GM18519 (cell line): ENCODE results near the gene FGL2.
"Not testable (repeated sequence)": the region's sequence is repeated elsewhere in the genome, so short reads cannot be mapped to it uniquely, and the experiment has no call there.

Experiments
- ATAC-seq: cut with Tn5 transposase; IDR thresholded peaks from one replicate; pipeline ENCODE4 v1.9.1; 2021; ENCODE audit warnings: mild to moderate bottlenecking, moderate library complexity; ENCODE audit not compliant: unreplicated experiment, low FRiP score

The FGL2 gene

GRCh38 chr7:77217474-77218185, 18.0 kb upstream of the FGL2 start:
- no peak for ATAC-seq

DNA sequence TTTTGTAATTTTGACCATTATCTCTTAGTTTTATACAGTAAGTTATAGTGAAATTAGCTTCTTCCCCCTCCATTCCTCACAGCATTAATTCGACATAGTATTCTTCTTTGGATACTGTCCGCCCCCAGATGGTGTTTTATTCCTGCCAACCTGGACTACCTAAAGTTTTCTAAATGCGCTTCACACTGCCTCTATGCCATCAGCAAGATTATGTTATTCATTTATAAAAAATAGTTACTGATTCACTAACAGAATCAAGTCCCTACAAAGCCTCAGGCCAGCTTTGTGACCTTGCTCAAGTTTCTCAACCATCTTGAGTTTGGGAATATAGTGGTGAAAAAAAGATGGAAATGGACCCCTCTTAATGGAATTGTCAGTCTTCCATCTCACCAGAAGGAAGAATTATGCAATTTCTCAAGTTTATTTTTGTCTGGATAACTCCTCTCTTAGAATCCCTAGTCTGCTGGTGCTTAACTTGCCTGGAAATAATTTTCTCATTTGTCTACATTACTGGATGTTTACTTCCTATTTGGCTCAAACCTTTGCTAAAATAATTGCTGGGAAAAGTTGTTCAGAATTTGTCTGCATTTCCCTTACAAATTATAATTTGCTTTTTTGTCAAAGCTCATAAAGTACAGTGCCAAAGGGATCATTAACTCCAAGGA, 16.7 kb upstream of the FGL2 start:
- no peak for ATAC-seq

DNA sequence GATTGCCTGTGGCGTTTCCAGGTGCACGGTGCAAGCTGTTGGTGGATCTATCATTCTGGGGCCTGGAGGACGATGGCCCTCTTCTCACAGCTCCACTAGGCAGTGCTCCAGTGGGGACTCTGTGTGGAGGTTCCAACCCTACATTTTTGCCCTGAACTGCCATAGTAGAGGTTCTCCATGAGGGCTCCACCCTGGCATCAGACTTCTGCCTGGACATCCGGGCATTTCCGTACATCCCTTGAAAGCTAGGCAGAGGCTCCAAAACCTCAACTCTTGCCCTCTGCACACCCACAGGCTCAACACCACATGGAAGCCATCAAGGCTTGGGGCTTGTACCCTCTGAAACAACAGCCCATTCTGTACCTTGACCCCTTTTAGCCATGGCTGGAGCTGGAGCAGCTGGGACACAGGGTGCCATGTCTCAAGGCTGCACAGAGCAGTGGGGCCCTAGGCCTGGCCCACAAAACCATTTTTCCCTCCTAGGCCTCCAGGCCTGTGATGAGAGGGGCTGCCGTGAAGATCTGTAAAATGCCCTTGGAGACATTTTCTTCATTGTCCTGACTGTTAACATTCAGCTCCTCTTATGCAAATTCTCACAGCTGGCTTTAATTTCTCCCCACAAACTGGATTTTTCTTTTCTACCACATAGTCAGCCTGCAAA, 10.0 kb upstream of the FGL2 start:
- ATAC-seq, result no peak

GRCh38 chr7:77208416-77208815, 8.8 kb upstream of the FGL2 start:
- no peak for ATAC-seq

- no peak for ATAC-seq
These were observed 6.1 kb upstream of the FGL2 start for GRCh38 chr7:77205706-77206105.

- peak; percentile 92 for ATAC-seq
These were observed 2.9 kb upstream of the FGL2 start for GRCh38 chr7:77202481-77202976.

DNA sequence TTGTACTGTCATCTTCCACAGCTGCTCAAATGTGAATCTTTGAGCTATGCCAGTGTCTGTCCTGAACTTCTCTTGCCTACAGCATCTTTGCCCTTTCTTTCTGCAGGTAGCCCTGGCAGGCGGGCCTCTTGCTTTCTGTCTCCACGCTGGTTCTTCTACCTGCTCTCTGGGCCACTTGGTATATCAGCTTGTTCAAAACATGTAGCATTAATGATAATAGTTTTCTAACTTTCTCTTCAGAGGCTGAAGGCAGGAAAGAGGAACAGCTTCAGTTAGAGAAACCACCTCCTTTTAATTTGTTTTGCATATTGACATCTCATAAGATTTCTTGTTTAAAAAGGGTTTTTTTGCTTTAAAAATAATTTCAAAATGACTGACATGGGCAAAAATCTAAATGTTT, 923 bp upstream of the FGL2 start:
- no peak for ATAC-seq

DNA sequence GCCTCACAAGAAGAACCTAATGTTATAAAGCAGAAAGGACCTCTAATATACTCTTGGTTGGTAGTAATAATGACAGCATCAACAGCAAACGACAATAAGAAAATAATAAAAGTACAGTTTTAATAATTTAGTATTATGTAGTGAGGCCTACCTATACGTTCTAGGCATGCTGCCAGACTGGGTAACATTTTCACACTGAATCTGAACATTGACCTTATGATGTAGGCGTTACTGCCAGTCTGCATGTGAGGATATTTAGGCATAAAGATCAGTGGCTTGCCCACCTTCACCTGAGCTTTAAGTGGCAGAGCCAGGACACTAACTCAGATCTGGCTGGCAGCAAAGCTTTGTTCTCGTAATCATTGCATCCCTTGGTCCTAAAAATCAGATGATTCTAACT, 2.5 kb downstream of the FGL2 start:
- ATAC-seq, result no peak

DNA sequence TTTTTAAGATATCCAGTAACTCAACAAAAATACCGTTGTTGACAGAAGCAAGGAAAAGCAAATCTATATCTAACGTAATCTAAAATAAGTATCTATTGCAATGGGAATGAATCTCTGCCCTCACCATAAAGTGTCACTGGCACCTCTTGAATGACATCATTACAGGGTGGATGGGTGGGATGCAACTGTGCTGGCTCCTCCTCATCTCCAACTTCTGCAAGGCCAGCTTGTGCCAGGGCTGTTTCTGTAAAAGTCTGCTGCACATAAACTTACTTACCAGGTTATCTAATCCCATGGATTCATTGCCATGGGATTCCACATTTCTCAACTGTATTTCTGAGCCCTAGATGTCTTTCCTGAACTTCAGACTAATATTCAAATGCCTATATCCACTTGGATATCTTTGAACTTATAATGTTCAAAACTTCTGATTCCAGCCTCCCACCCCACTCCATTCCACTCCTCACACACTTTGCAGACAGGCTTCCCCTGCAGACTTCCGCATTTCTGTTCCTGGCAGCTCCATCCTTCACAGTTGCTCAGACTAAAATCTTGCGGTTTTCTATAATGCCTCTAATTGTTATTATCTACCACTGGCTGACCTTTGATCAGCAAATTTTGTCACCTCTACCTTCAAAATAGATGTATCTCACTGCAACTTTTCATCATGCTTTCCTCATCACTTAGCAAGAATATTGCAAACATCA, 10.7 kb downstream of the FGL2 start:
- no peak for ATAC-seq

- no peak for ATAC-seq
These were observed 13.8 kb downstream of the FGL2 start for GRCh38 chr7:77185866-77186265.

GRCh38 chr7:77184990-77185389, 14.6 kb downstream of the FGL2 start:
- ATAC-seq, result no peak

DNA sequence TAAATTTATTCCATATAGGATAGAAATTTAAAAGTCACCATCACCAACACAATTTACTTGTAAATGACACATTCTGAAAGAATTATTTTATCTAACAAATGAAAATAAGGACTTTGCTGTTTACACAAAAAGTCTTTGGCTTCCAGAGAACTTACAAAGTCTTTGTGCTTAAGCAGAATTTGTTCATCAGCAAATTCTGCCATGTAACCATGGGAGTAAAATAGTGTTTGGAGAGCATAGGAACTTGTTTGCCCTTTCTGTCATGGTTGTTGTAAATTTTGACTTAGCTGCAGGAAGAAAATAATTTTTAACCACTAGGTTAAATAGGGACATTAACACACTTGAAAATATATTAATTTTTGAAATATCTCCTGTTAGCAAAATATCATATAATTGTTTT, 15.2 kb downstream of the FGL2 start:
- no peak for ATAC-seq

- no peak for ATAC-seq
These were observed 17.4 kb downstream of the FGL2 start for GRCh38 chr7:77182261-77182660.

DNA sequence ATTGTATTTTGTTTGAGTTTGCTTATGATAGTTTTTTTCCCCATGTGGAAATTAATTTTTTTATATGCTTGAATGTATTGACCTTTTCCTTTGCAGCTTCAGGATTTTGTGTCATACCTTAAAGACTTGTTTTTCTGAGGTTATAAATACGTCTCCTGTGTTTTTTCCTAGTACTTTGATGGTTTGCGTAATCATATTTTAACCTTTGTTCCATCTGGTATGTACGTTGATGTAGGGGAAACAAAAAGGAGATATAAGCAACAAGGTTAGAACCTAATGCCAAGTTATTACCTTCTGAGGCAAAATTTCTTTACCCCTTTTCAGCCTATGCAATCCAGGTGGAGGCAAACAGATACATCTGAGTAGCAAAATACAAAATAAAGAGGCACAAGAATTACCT, 17.9 kb downstream of the FGL2 start:
- ATAC-seq, result no peak

DNA sequence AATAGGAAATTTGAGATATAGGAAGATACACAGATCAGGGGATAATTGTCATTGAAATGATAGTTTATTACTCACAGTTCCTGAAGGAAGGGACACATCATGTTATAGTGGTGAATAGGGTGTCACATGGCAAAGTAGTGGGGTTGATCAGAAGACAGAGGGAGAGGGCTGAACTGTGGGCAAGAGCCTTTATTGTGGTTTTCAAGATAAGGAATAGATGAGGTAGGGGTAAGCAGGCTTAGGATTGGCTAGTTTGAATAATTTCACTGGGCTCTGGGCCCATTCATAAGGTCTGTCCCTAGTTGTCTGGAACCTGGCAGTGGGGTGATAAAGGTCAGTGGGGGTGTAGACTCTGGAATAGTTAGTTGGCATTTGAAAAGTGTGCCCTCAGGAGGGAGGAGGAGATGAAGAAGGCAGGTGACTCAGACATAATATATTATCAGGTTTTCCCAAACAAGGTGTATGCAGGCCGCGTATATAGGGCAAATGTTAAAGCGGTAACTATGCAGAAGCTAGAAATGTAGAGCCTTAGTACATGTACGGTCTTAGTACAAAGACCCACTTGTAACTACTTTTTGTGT, 18.5 kb downstream of the FGL2 start:
- no peak for ATAC-seq

DNA sequence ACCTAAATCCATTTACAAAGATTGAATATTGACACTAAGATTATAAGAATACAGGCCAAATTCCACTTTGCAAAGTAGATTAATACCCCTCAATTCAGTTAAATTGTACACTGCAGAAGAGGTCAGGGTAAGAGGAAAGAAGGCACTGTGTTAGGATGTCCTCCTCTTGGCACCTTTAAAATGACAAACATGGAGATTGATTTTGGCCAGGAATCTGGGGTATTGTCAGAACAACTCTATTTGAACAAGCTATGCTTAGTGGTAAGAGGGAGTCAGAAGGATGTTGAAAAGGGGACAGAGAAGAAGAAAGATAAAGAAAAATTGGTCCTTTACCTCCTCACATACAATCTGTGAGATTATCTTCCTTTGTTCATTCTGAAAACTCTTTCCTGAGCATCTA, 21.6 kb downstream of the FGL2 start:
- ATAC-seq, result not testable (repeated sequence)

- not testable (repeated sequence) for ATAC-seq
These were observed 22.2 kb downstream of the FGL2 start for GRCh38 chr7:77177321-77177904.

- not testable (repeated sequence) for ATAC-seq
These were observed 24.3 kb downstream of the FGL2 start for GRCh38 chr7:77175274-77175800.

DNA sequence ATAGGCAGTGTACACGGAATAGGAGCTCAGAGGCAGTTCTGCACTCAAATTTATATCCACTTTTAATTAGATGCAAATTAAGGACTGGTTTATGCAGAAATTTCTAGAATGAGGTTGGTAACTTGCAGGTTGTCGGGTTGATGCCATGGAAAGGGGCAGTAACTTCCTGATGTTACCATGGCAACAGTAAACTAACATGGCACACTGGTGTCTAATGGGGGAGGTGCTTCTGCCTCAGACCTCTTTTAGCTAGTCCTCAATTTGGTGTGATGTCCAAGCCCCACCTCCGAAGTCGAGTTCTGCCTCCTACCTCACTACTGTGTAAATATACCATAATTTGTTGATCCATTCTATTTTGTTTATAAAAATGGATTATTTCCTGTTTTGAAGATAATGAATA, 25.2 kb downstream of the FGL2 start:
- ATAC-seq, result not testable (repeated sequence)
